ENCODE results near the gene WDR64. TPM values are rescaled to one million over a fixed set of nuclear protein-coding genes. Genes with fewer than 3 reads are reported as not detected.

The WDR64 gene
- total RNA-seq, 4 donors from 2014 or later = not detected

DNA sequence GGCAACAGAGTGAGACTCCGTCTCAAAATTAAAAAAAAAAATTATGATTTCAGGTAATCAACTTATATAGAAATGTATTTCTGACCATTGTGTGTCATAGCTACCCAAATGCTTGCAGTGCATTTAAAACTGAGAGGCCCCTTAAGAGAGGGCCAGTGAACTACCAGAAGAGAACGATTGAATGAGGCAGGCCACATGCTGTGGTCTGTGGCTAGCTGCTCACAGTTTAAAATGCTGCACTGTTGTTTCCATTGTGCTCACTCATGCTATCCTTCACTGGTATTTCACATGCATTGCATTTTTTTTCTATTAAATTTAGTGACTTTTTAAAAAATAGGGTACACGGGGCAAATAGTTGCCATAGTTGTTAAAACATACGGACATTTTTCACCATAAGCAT is 37.9 kb upstream of the WDR64 start:
- no peak for DNase-seq (ENCODE audit: low spot score in 2 of 2)
- Histone ChIP-seq H3K27ac (no peak overlapping the region), H3K4me3 (no peak overlapping the region), H3K4me1 (peaks cover 13% of the 10 kb centered on the region), H3K9me3 (no peaks in the 10 kb centered on the region), H3K27me3 (no peaks in the 10 kb centered on the region), H3K36me3 (no peaks in the 10 kb centered on the region)
- TF ChIP-seq, protein P1, sequence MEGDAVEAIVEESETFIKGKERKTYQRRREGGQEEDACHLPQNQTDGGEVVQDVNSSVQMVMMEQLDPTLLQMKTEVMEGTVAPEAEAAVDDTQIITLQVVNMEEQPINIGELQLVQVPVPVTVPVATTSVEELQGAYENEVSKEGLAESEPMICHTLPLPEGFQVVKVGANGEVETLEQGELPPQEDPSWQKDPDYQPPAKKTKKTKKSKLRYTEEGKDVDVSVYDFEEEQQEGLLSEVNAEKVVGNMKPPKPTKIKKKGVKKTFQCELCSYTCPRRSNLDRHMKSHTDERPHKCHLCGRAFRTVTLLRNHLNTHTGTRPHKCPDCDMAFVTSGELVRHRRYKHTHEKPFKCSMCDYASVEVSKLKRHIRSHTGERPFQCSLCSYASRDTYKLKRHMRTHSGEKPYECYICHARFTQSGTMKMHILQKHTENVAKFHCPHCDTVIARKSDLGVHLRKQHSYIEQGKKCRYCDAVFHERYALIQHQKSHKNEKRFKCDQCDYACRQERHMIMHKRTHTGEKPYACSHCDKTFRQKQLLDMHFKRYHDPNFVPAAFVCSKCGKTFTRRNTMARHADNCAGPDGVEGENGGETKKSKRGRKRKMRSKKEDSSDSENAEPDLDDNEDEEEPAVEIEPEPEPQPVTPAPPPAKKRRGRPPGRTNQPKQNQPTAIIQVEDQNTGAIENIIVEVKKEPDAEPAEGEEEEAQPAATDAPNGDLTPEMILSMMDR (IDR thresholded peaks at IDR 0.05) = no peak
- TF ChIP-seq POLR2A (IDR thresholded peaks at IDR 0.05) (no peak), EP300 (IDR thresholded peaks at IDR 0.05) (no peak), POLR2AphosphoS5 (IDR thresholded peaks at IDR 0.05) (no peak)
- 92% methylated on average over 4 of the region's 4 CpGs for WGBS

DNA sequence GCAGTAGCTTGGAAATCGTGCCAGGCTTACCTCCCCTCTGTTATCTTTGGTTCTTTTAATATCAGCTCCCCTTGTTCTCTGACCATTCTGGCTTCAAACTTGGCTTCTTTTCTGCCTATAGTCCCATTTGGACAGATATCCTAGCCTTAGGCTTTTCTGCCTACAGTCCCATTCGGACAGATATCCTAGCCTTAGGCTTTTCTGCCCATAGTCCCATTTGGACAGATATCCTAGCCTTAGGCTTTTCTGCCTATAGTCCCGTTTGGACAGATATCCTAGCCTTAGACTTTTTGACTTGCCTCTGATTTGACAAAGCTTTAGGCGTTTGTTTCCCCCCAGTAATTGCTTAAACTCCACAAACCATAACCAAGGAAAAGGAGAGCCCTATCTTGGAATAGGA is 37.5 kb upstream of the WDR64 start:
- WGBS = 68% methylated on average over 4 of the region's 4 CpGs
- H3K4me3 ChIP-seq = no peak overlapping the region
- no peaks in the 10 kb centered on the region for H3K9me3 ChIP-seq
- H3K36me3 ChIP-seq = no peaks in the 10 kb centered on the region
- H3K4me1 ChIP-seq = peaks cover 13% of the 10 kb centered on the region
- no peak for TF ChIP-seq POLR2A (IDR thresholded peaks at IDR 0.05)
- TF ChIP-seq POLR2AphosphoS5 (IDR thresholded peaks at IDR 0.05) = no peak
- TF ChIP-seq EP300 (IDR thresholded peaks at IDR 0.05) = no peak
- TF ChIP-seq, protein P1 (IDR thresholded peaks at IDR 0.05) = no peak
- no peaks in the 10 kb centered on the region for H3K27me3 ChIP-seq
- H3K27ac ChIP-seq = no peak overlapping the region
- no peak for DNase-seq (ENCODE audit: low spot score in 2 of 2)

DNA sequence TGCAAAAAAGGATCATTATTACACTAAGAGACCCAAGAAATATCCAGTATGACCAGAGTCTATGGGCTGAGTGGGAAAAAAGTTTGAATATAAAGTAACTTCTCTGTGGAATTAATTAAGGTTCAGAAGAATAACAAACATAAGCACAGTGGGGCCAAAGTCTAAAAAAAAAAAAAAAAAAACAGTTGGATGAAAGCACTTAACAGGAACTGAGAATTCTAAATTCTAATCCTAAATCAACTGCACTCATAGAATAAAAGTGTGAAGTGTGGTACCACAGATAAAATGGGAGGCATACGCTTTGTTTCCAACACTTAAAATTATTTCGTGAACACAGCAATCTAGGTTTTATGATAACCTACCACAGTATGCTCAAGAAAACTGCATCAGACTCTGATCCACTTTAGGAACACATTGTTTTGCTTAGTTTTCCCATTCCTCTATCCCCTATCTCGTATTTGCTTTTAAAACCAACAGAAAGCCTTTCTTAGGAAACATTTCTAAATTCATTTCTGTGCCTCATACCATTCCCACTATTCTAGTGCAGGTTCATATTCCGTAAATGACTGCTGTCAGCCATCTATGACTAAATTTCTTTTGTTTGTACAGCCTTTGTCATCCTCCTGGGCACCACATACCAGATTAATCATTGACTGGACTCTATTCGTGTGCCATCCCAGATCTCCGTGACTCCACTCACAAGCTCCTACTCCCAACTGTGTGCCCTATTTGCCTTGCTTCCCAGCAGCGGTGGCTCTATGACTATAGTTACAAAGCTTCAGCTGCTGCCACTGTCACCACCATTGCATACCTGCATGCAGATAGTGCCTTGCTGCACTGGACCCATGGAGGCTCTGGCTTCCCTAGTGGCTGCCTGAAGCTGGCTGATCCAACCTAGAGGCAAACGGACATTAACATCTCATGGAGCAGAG is 36.8 kb upstream of the WDR64 start:
- H3K27me3 ChIP-seq = no peaks in the 10 kb centered on the region
- WGBS = 95% methylated on average over 8 of the region's 8 CpGs
- peaks cover 6% of the 10 kb centered on the region for H3K4me1 ChIP-seq
- H3K4me3 ChIP-seq = no peak overlapping the region
- DNase-seq (ENCODE audit: low spot score in 2 of 2) = no peak
- H3K27ac ChIP-seq = no peak overlapping the region
- TF ChIP-seq EP300 (IDR thresholded peaks at IDR 0.05) = no peak
- no peak for TF ChIP-seq POLR2A (IDR thresholded peaks at IDR 0.05)
- TF ChIP-seq POLR2AphosphoS5 (IDR thresholded peaks at IDR 0.05) = no peak
- TF ChIP-seq, protein P1 (IDR thresholded peaks at IDR 0.05) = no peak
- H3K9me3 ChIP-seq = no peaks in the 10 kb centered on the region
- no peaks in the 10 kb centered on the region for H3K36me3 ChIP-seq

DNA sequence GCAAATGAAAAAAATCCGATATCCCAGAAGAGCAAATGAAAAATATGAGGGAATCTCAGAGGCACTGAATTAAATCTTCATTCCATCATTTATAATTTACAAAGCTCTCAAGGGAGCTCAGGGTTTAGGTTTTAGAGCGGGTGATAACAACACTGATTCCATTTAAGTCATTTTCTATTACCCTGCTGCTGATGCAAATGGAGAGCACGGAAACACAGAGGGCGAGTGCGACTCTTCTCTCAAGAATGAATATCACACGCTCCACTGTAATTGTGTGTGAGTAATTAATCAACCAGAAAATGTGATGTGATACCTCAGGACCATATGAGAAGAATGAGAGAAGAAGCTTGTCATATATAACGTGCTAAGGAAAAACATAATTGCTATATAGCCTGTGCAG is 34.7 kb upstream of the WDR64 start:
- Histone ChIP-seq H3K9me3 (no peaks in the 10 kb centered on the region), H3K4me1 (peaks cover 1% of the 10 kb centered on the region), H3K4me3 (no peak overlapping the region), H3K36me3 (no peaks in the 10 kb centered on the region), H3K27me3 (no peaks in the 10 kb centered on the region), H3K27ac (no peak overlapping the region)
- no peak for DNase-seq (ENCODE audit: low spot score in 2 of 2)
- 95% methylated on average over 7 of the region's 7 CpGs for WGBS
- no peak for TF ChIP-seq POLR2AphosphoS5 (IDR thresholded peaks at IDR 0.05)

DNA sequence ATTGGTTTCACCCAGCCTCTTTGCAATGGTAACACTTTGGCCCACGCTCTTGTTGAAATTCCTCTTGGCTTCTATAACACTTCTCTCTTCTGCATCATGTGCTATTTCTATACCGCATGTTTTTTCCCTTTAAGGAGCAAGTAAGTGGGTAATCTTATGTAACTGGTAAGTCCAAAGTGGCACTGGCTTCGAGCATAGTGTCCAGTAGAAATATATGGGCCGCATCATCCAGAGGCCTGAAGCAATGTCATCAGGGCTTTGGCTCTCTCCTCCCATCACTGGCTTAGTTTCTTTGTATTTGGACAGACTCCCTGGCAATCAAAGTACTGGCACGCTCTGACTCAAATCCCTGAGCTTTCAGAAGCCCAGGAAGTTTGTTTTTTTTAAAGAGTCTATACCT is 29.4 kb upstream of the WDR64 start:
- Histone ChIP-seq H3K4me1 (peaks cover 11% of the 10 kb centered on the region), H3K27ac (no peak overlapping the region), H3K9me3 (no peaks in the 10 kb centered on the region), H3K27me3 (no peaks in the 10 kb centered on the region), H3K36me3 (no peaks in the 10 kb centered on the region), H3K4me3 (no peak overlapping the region)
- no peak for DNase-seq (ENCODE audit: low spot score in 2 of 2)
- TF ChIP-seq, protein P1 (IDR thresholded peaks at IDR 0.05) = no peak
- TF ChIP-seq POLR2A (IDR thresholded peaks at IDR 0.05) (no peak), POLR2AphosphoS5 (IDR thresholded peaks at IDR 0.05) (no peak), EP300 (IDR thresholded peaks at IDR 0.05) (no peak)
- WGBS = 47% methylated on average over 5 of the region's 5 CpGs
